ENCODE results near the gene UEVLD.

GRCh38 chr11:18524248-18524647 is 64.3 kb downstream of the UEVLD start:
- no peak for TF ChIP-seq CTCF (IDR thresholded peaks at IDR 0.05)
- no peak for TF ChIP-seq POLR2AphosphoS5 (IDR thresholded peaks at IDR 0.05)
